Sigmoid colon (tissue), 4 donors: ENCODE results near the gene COL12A1.

Experiments
- EP300 ChIP-seq, 4 donors: sonication (generic); formaldehyde crosslinking; IDR thresholded peaks; one replicate each; pipeline ENCODE4 v1.6.1; 2017; ENCODE audit warnings: antibody characterized with exemption in 4 of 4
- POLR2AphosphoS5 ChIP-seq, 4 donors: sonication (generic); formaldehyde crosslinking; IDR thresholded peaks; one replicate each; pipeline ENCODE4 v1.6.1; 2017; ENCODE audit warnings: antibody characterized with exemption in 4 of 4
- TF ChIP-seq, protein P1 (sequence below), 4 experiments: fragments of 450-650 bp in 3 of 4; fragments of 200-600 bp in 1 of 4; IDR thresholded peaks; one replicate each; pipeline ENCODE4 v1.5.1; 2016 to 2019; ENCODE audit warnings: antibody characterized with exemption in 4 of 4, mild to moderate bottlenecking in 3 of 4, moderate library complexity in 2 of 4

DNA sequence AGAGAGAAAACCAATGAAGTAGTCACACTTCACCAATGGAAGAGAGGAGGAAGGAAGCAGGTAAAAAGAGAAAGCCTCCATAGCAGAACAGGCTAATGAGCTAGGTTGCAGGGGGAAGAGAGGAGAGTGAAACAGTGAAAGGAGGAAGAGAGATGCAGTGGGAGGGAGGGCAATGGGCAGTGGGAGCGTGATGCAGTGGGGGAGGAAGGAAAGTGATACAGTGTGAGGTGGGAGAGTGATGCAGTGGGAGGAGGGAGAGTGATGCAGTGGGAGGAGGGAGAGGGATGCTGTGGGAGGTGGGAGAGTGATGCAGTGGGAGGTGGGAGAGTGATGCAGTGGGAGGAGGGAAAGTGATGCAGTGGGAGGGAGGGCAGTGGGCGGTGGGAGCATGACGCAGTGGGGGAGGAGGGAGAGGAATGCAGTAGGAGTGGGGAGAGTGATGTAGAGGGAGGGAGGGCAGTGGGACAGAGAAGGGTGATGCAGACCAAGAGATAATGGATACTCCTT lies 29.7 kb downstream of the COL12A1 start:
- TF ChIP-seq, protein P1, sequence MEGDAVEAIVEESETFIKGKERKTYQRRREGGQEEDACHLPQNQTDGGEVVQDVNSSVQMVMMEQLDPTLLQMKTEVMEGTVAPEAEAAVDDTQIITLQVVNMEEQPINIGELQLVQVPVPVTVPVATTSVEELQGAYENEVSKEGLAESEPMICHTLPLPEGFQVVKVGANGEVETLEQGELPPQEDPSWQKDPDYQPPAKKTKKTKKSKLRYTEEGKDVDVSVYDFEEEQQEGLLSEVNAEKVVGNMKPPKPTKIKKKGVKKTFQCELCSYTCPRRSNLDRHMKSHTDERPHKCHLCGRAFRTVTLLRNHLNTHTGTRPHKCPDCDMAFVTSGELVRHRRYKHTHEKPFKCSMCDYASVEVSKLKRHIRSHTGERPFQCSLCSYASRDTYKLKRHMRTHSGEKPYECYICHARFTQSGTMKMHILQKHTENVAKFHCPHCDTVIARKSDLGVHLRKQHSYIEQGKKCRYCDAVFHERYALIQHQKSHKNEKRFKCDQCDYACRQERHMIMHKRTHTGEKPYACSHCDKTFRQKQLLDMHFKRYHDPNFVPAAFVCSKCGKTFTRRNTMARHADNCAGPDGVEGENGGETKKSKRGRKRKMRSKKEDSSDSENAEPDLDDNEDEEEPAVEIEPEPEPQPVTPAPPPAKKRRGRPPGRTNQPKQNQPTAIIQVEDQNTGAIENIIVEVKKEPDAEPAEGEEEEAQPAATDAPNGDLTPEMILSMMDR (IDR thresholded peaks at IDR 0.05): no peak
- no peak for TF ChIP-seq POLR2AphosphoS5 (IDR thresholded peaks at IDR 0.05)
- TF ChIP-seq EP300 (IDR thresholded peaks at IDR 0.05): no peak
